ENCODE data around the gene RDH13. TPM values are rescaled to one million over a fixed set of nuclear protein-coding genes. Genes with fewer than 3 reads are reported as not detected.

Gene RDH13
- total and polyA plus RNA-seq, 2 experiments from 2014 or later: 6.4 to 7.8 TPM

DNA sequence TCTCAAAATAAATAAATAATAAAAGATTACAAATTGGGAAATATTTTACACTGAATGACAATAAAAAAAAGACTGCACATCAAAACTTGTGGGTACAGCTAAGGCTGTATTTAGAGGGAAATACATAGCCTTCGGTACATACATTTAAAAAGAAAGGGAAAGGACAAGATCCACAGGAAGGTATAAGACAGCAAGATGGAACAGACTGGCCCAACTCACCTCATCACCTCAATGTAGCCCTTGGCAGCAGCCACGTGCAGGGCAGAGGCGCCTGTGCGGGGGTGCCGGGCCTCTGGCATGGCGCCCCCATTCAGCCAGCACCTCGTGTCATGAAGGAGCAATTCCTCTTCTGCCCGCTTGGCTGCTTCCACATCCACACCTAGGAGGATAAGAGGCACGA lies 40.2 kb upstream of the RDH13 start:
- Histone ChIP-seq H3K36me3 (ENCODE audit: low read depth) (peaks cover 12% of the 10 kb centered on the region), H3K9me3 (ENCODE audit: low read depth) (no peaks in the 10 kb centered on the region), H3K9me2 (ENCODE audit: insufficient read depth) (no peaks in the 10 kb centered on the region), H3K4me1 (ENCODE audit: insufficient read depth) (no peaks in the 10 kb centered on the region), H2AFZ (no peak overlapping the region), H3K4me2 (ENCODE audit: unreplicated experiment) (no peak overlapping the region), H3K27ac (no peak overlapping the region), H3K79me2 (ENCODE audit: insufficient read depth) (peaks cover 89% of the 10 kb centered on the region), H3F3A (ENCODE audit: insufficient read depth) (no peaks in the 10 kb centered on the region), H3K9ac (no peak overlapping the region), H3K27me3 (replicated peaks; ENCODE audit: insufficient read depth) (no peaks in the 10 kb centered on the region), H4K20me1 (ENCODE audit: insufficient read depth) (0 out of 2 replicates have a peak, but pooled peaks cover 5% of the 10 kb centered on the region), H3K4me3 (no peak overlapping the region)
- no peak for DNase-seq
- TF ChIP-seq EZH2 (IDR thresholded peaks at IDR 0.05; ENCODE audit: insufficient read depth, poor library complexity, severe bottlenecking): no peak
- no peak for TF ChIP-seq EZH2phosphoT487 (IDR thresholded peaks at IDR 0.05; ENCODE audit: insufficient read depth, low read depth)
- 98% methylated on average over 9 of the region's 9 CpGs for WGBS, 2 experiments (ENCODE audit: low coverage in 1 of 2, low lambda C conversion rate in 2 of 2, missing lambda C conversion rate in 2 of 2)
- in situ Hi-C loops (cut with MboI): no loop called here

DNA sequence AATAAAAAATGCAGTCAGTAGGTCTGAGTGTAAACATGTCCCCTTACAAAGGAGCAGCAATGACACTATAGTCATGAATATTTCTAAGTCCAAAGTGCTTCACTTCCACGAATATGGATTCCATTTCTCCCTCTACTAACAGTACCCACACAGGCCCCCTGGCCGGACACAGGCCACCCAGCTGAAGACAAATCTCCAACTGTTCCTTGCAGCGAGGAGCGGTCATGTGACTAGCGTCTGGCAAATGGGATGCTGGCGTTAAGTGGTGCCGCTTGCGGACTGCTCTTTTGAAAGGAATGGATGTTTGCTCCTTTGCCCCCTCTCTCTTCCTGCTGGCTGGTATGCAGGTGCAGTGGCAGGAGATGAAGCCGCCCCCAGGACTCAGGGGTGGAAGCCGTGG lies 38.3 kb upstream of the RDH13 start:
- Histone ChIP-seq H2AFZ (no peak overlapping the region), H3K4me1 (ENCODE audit: insufficient read depth) (no peaks in the 10 kb centered on the region), H3K27me3 (replicated peaks; ENCODE audit: insufficient read depth) (no peaks in the 10 kb centered on the region), H3K79me2 (ENCODE audit: insufficient read depth) (peaks cover 77% of the 10 kb centered on the region), H3K4me3 (no peak overlapping the region), H4K20me1 (ENCODE audit: insufficient read depth) (0 out of 2 replicates have a peak, but pooled peaks cover 5% of the 10 kb centered on the region), H3K4me2 (ENCODE audit: unreplicated experiment) (no peak overlapping the region), H3K9ac (no peak overlapping the region), H3K27ac (no peak overlapping the region), H3K9me2 (ENCODE audit: insufficient read depth) (no peaks in the 10 kb centered on the region), H3K9me3 (ENCODE audit: low read depth) (no peaks in the 10 kb centered on the region), H3K36me3 (ENCODE audit: low read depth) (peaks cover 12% of the 10 kb centered on the region), H3F3A (ENCODE audit: insufficient read depth) (no peaks in the 10 kb centered on the region)
- 91% methylated on average over 10 of the region's 10 CpGs for WGBS, 2 experiments (ENCODE audit: low coverage in 1 of 2, low lambda C conversion rate in 2 of 2, missing lambda C conversion rate in 2 of 2)
- TF ChIP-seq EZH2 (IDR thresholded peaks at IDR 0.05; ENCODE audit: insufficient read depth, poor library complexity, severe bottlenecking) (no peak), EZH2phosphoT487 (IDR thresholded peaks at IDR 0.05; ENCODE audit: insufficient read depth, low read depth) (no peak)
- no peak for DNase-seq
- in situ Hi-C loops (cut with MboI): no loop called here

DNA sequence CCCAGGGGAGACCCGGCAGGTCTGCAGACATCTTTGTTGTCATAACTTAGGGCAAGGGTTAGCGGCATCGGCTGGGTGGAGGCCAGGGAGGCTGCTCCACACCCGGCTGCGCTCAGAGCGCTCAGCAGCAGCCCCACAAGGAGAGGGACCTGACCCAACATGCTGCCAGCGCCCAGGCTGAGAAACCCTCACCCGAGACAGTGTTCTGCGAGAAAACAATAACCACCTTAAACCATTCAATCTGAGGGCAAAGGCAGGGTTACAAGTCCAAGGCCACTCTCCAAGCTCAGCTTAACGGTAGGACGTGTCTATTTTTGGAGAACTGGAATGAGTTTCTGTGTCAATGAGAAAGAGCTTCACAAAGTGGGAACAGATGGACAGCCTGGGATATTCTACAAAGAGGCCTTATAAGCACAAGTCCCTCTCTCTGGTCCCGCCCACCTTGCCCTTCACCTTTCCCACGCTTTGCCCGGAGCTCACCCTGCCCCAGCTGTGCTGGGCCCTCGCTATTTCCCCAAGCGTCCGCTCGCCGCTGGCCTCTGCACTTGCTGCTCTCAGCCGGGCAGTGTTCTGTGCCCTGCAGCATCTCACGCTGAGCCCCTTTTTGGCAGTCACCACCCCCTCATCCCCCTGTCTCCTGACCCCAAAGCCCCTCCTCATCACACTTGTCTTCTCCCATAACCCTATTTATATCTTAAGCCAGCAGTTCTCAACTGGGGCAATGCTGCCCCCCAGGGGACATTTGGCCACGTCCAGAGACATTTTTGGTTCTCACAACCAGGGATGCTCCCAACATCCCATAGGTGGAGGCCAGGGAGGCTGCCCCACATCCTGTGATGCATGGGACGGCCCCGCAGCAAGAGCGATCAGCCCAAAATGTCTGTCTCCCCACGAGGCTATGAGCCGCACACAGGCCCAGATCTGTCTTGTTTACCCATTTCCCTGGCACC lies 36.9 kb upstream of the RDH13 start:
- in situ Hi-C loops (cut with MboI): no loop called here

DNA sequence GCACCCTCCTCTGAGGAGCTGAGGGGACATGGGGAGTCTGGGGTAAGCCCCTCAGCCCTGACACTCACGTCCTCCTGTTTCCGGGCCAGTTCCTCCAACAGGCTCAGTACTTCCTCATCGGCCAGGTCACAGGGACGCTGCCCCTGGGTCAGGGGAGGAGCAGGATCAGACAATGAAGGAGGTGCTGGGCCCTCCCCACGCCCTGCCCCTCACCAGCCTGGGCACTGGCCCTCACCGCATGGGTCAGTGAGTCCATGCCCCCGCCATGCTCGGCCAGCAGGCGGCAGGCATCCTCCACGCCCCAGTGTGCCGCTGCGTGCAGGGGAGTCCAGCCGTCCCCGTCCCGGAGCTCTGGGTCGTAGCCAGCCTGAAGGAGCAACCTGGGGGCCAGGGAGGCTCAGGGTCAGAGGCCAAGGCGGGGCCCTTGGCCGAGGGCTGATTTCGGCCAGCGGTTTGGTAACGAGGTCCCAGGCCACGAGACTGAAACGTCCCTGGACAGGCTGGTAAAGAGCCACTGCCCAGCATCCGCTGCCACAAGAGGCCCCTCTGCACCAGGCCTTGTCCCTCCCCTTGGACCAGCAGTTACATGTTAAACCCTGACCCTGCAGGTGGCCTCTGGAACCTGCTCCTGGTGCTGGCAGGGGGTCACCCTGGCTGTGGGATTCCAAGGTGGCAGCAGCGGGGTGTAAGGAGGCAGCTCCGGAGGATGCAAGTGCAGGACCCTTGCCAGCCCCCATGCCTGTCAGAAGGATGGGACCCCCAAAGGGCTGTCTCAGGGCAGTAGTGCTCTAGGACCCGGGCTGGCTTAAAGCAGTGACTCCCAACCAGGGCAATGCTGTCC lies 36.0 kb upstream of the RDH13 start:
- Histone ChIP-seq H3K36me3 (ENCODE audit: low read depth) (peaks cover 12% of the 10 kb centered on the region), H4K20me1 (ENCODE audit: insufficient read depth) (no peaks in the 10 kb centered on the region), H3K27me3 (replicated peaks; ENCODE audit: insufficient read depth) (no peaks in the 10 kb centered on the region), H3K4me1 (ENCODE audit: insufficient read depth) (no peaks in the 10 kb centered on the region), H3K4me3 (no peak overlapping the region), H3K27ac (no peak overlapping the region), H3K4me2 (ENCODE audit: unreplicated experiment) (no peak overlapping the region), H3K79me2 (ENCODE audit: insufficient read depth) (peaks cover 55% of the 10 kb centered on the region), H3K9me2 (ENCODE audit: insufficient read depth) (no peaks in the 10 kb centered on the region), H3K9me3 (ENCODE audit: low read depth) (no peaks in the 10 kb centered on the region), H3K9ac (no peak overlapping the region), H3F3A (ENCODE audit: insufficient read depth) (no peaks in the 10 kb centered on the region), H2AFZ (no peak overlapping the region)
- WGBS, 2 experiments (ENCODE audit: low coverage in 1 of 2, low lambda C conversion rate in 2 of 2, missing lambda C conversion rate in 2 of 2): 88 to 89% methylated on average over 25 to 26 of the region's 27 CpGs
- TF ChIP-seq EZH2phosphoT487 (IDR thresholded peaks at IDR 0.05; ENCODE audit: insufficient read depth, low read depth): no peak
- no peak for TF ChIP-seq EZH2 (IDR thresholded peaks at IDR 0.05; ENCODE audit: insufficient read depth, poor library complexity, severe bottlenecking)
- in situ Hi-C loops (cut with MboI): no loop called here
- DNase-seq: no peak

More for the DNA sequence above, 36.9 kb upstream of the RDH13 start:
- Histone ChIP-seq H3K9me2 (ENCODE audit: insufficient read depth) (no peaks in the 10 kb centered on the region), H2AFZ (no peak overlapping the region), H4K20me1 (ENCODE audit: insufficient read depth) (no peaks in the 10 kb centered on the region), H3K4me3 (no peak overlapping the region), H3K9me3 (ENCODE audit: low read depth) (no peaks in the 10 kb centered on the region), H3K4me2 (ENCODE audit: unreplicated experiment) (no peak overlapping the region), H3K36me3 (ENCODE audit: low read depth) (peaks cover 12% of the 10 kb centered on the region), H3K4me1 (ENCODE audit: insufficient read depth) (no peaks in the 10 kb centered on the region), H3K27me3 (replicated peaks; ENCODE audit: insufficient read depth) (no peaks in the 10 kb centered on the region), H3K9ac (no peak overlapping the region), H3F3A (ENCODE audit: insufficient read depth) (no peaks in the 10 kb centered on the region), H3K79me2 (ENCODE audit: insufficient read depth) (peaks cover 62% of the 10 kb centered on the region), H3K27ac (no peak overlapping the region)
- DNase-seq: no peak
- no peak for TF ChIP-seq EZH2phosphoT487 (IDR thresholded peaks at IDR 0.05; ENCODE audit: insufficient read depth, low read depth)
- no peak for TF ChIP-seq EZH2 (IDR thresholded peaks at IDR 0.05; ENCODE audit: insufficient read depth, poor library complexity, severe bottlenecking)
- 76 to 78% methylated on average over 27 of the region's 27 CpGs for WGBS, 2 experiments (ENCODE audit: low coverage in 1 of 2, low lambda C conversion rate in 2 of 2, missing lambda C conversion rate in 2 of 2)
